GM19372 (cell line): ENCODE results near the gene LAMA5.

ENCODE experiments used
- ATAC-seq: cut with Tn5 transposase; IDR thresholded peaks from one replicate; pipeline ENCODE4 v1.9.1; 2021; ENCODE audit warnings: mild to moderate bottlenecking, low read depth, moderate library complexity; ENCODE audit not compliant: unreplicated experiment

Gene LAMA5

GRCh38 chr20:62332421-62332820, 34.7 kb downstream of the LAMA5 start:
- no peak for ATAC-seq

- ATAC-seq: no peak
Observed at GRCh38 chr20:62331347-62331746, 35.8 kb downstream of the LAMA5 start.

GRCh38 chr20:62330576-62331317, 36.4 kb downstream of the LAMA5 start:
- ATAC-seq: no peak

DNA sequence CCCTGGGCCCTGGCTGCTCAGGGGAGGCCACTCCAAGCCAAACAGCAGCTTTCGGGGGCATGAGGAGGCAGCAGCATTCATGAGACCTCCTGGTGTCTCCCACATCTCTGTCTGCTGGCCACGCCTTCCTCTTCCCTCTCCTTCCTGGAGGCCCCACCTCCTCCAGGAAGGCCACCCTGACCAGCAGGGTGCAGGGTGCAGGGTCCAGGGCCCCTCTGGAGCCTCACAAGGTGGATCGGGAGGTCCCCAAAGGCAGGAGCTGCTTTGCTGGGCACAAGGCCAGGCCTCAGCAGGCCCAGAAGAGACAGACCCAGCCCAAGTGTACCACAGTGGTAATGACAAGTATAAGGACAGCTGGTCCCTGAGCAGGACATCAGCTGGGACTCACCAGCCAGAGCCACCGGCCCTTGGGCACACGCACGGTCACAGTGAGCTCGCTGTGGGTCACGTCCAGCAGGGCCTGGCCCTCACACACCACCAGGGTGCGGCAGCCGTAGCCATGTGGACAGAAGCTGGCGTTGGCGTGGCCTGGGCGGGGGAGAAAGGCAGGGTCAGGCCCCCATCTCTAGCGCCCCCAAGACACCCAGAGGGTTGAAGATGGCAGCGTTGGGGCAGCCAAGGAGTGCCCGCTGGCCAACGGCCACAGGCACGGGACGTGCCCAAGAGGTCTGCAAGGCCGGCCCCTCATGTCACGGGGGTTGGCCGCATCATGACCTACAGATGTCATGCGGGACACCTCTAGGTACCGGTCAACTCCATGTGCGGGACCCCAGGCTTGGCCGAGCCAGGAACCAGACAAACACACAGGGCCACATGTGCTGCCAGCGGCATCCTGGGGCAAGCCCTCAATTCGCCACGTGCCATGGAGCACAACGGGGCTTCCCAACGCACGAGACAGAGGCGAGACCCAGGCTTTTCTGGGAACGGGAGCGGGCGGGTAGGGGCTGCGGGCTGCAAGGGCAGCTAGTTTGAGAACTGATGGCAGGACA, 37.4 kb downstream of the LAMA5 start:
- ATAC-seq: no peak

- ATAC-seq: no peak
Observed at GRCh38 chr20:62328684-62329388, 38.3 kb downstream of the LAMA5 start.

DNA sequence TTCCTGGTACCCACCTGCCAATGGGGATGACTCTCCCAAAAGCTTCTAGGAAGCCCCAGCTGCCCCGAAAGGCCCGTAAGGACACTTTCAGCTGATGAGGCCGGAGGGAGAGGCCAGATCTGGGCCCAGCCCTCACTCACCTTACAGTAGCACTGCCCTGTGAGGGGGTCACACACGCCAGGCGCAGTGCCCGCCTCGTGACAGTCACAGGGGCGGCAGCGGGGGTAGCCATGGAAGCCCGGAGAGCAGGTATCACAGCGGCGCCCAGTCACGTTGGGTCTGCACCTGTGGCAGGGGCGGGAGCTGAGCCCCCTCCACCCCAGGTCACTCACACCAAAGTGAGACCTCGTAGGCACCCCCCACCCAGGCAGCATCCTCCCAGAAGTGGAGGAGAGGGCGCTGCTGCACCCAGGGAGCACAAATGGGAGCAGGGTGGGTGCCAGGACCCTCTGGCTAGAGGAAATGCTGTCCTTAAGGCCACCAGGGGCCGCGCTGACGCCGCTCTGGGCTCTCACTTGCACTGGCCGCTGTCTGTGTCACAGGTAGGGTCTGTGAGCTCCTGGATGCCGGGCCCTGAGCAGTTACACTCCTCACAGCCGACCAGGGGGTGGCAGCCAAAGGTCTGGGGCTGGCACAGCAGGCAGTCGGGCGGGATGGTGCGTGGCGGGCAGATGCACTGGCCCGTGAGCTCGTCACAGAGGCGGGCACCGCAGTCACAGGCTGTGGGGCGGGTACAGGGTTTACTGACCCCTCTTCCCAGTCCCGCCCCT, 39.2 kb downstream of the LAMA5 start:
- ATAC-seq: no peak

- no peak for ATAC-seq
Observed at GRCh38 chr20:62326959-62327725, 40.0 kb downstream of the LAMA5 start.

- no peak for ATAC-seq
Observed at GRCh38 chr20:62326559-62326958, 40.6 kb downstream of the LAMA5 start.

- ATAC-seq: no peak
Observed at GRCh38 chr20:62325172-62325905, 41.8 kb downstream of the LAMA5 start.

- ATAC-seq: no peak
Observed at GRCh38 chr20:62323980-62324906, 42.9 kb downstream of the LAMA5 start.

- no peak for ATAC-seq
Observed at GRCh38 chr20:62323146-62323979, 43.7 kb downstream of the LAMA5 start.

GRCh38 chr20:62322492-62323041, 44.5 kb downstream of the LAMA5 start:
- no peak for ATAC-seq

GRCh38 chr20:62321975-62322374, 45.1 kb downstream of the LAMA5 start:
- no peak for ATAC-seq

- no peak for ATAC-seq
Observed at GRCh38 chr20:62321521-62321948, 45.6 kb downstream of the LAMA5 start.

DNA sequence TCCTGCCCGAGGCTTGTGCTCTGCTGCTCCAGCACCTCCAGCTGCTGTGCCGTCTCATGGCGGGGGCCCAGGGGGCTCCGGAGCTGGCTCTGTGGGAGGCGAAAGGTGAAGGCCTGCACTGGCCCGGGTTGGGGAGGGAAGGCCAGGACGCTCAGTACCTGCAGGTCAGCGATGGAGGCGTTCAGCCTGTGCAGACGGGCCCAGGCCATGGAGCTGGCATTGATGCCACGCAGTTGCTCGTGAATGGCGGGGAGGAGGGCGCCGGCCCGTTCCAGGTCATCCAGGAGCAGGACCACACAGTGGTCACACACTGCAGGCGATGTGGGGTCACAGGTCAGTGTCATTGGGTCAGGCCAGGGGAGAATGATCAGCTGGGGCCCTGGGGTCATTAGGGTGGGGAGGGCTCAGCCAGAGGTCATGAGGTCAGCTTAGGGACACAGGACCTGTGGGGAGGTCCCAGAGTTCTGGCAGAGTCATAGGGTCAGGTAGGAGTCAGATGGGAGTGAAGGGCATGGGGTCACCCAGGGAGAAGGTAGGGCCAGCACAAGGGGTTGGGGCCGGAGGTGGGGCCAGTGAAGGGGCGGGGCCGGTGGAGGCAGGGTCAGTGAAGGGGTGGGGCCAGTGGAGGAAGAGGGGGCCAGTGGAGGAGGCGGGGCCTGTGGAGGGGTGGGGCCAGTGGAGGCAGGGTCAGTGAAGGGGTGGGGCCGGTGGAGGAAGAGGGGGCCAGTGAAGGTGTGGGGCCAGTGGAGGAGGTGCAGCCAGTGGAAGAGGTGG, 46.3 kb downstream of the LAMA5 start:
- ATAC-seq: no peak
